Right ventricle myocardium inferior (tissue), 1 donor: ENCODE results near the gene TAB2. TPM values are rescaled to one million over a fixed set of nuclear protein-coding genes. Genes with fewer than 3 reads are reported as not detected.
"Not testable (repeated sequence)": the region's sequence is repeated elsewhere in the genome, so short reads cannot be mapped to it uniquely, and the experiment has no call there.

ENCODE experiments used
- ATAC-seq: fragments of 200-7000 bp; cut with Tn5 transposase; one replicate; pipeline ENCODE4 v1.9.1; 2020; ENCODE audit warnings: mild to moderate bottlenecking, moderate library complexity
- DNase-seq: peaks from one replicate; pipeline ENCODE4 v3.0.0; 2021; ENCODE audit errors: missing footprints
- intact Hi-C: fragments of 100-400 bp; cut with DNase I; formaldehyde crosslinking; loops from one replicate; pipeline ENCODE4 v1.11.0; 2022
- total RNA-seq: library from RNA; stranded (reverse); fragmentation: NEBNext Ultra II Directional; extraction: Animal tissue kit (Norgen Biotek cat#: 25700); gene quantifications from one replicate; pipeline ENCODE4 v1.2.1, GENCODE V29; 2021
- donor health status: DM: no; HTN: yes; CAD: no; lungs with severe emphysema.

TAB2 gene
- total RNA-seq, 1 donor from 2014 or later, result 57.4 TPM

DNA sequence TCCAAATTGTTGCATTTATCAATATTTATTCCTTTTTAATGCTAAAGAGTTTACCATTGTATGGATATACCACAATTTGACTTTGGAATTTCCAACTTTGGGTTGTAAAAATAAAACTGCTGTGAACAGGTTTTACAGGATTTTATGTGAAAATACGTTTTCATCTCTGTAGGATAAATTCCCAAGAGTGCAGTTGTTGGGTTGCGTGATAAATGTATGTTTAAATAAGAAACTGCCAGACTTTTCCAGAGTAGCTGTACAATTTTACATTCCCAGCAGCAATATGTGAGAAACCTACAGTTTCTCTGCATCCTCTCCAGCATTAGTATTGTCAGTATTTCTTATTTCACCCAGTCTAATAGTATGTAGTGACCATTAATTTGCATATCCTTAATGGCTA lies 12.6 kb downstream of the TAB2 start:
- ATAC-seq (no peak), DNase-seq (no peak)
- intact Hi-C loops, result no loop called here

DNA sequence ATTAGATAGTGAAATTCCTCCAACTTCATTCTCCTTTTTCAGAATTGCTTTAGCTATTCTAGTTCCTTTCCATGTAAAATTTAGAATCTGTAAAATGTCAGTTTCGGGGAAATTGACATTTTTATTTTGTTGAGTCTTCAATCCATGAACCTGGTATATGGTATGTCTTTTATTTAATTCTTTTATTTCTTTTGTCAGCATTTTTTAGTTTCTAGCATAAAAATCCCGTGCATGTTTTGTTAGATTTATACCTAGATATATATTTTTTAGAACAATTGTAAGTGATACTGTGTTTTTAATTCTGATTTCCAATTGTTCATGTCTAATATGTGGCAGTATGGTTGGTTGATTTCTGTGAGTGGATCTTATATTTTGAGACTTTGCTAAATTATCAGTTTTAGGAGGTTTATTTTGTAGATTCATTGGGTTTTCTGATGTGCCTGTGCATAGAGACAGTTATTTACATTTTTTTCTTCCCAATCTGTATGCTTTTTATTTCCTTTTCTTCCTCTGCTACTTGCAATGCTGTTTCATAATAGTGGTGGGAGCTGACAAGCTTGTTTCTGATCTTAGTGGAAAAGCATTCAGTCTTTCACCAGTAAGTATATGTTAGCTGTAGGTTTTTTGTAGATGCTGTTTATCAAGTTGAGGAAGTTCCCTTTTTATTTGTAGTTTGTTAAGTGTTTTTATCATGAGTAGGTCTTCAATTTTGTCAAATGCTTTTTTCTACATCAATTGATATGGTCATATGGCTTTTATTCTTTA lies 13.7 kb downstream of the TAB2 start:
- ATAC-seq (no peak), DNase-seq (no peak)
- intact Hi-C loops, result no loop called here

DNA sequence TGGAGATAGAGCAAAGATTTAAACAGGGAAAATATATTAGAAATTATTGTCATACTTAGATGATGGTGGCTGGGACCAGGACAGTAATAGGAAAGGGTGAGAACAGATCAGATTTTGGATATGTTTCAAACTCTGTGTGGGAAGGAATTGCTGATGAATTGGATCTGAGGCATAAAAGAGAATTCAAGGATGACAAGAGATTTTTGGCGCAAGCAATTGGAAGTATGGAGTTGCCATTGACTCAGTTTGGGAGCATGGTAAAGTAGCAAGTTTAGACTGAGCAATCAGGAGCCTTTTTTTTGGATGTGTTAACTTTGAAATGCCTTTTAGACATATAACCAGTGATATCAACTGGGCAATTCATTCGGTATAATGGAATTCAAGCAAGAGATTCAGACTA lies 14.4 kb downstream of the TAB2 start:
- intact Hi-C loops, result no loop called here
- DNase-seq (no peak), ATAC-seq (no peak)

DNA sequence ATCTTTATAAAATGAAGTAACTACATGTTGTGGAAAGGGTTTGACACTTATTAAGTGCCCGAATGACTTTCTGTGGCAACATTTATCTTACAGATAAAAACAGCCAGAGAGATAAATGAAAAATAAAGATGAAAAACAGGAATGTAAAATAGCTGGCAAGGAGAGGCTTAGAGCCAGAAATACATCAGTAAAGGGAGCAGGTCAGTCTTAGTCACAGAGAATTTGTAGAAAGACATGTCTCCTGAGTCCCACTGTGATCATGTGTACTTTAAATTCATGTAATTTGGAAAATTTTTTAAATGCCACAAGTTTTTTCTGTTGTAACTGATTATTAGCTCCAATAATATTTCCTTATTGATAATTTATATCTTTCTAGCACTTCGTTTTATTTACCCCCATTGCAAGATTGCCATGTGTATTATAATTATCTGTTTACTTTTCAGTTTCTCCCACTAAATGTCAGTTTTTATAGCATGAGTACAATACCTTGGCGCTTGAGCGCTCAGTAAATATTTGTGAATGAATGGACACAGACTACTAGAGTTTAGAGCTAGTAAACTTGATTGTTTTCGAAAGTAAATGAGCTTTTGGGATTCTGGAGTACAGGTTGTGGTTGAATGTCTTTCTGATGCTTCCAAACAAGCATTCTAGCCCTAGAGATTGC lies 15.2 kb downstream of the TAB2 start:
- ATAC-seq (no peak), DNase-seq (no peak)
- intact Hi-C loops, result no loop called here

DNA sequence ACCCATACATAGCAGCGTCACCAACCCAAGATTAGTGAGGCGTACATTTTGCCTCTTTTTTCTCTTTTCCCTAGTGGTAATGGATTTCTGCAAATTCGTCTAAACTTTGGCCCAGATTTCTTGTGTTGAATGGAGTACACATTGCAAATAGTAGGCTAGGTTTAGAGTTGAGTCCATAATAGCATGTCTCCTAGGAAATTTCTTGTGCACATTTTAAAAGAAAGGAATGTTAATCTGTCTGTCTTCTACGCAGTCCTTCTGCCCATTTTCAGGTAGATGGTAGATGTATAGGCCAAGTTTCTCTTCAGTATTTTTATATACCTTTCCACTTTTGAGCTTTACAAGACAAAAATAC lies 15.7 kb downstream of the TAB2 start:
- no peak for ATAC-seq
- intact Hi-C loops, result no loop called here

DNA sequence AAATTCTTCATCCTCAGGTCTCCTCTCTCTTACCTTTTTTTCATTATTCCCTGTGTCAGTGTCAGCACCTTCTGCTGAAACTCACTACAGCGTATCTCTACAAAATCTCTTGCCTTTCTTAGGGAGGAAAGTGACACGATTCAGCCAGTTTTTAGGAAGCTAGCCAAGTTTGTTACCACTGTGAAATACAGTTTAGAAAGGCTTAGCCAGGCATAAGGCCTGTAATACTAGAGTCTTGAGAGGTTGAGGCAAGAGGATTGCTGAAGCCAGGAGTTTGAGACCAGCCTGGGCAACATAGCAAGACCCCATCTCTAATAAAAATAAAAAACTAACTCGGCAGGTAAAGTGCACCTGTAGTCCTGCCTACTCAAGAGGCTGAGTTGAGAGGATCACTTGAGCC lies 16.7 kb downstream of the TAB2 start:
- no peak for DNase-seq
- intact Hi-C loops, result no loop called here
- no peak for ATAC-seq

More for the DNA sequence above, 15.7 kb downstream of the TAB2 start:
- no peak for DNase-seq

DNA sequence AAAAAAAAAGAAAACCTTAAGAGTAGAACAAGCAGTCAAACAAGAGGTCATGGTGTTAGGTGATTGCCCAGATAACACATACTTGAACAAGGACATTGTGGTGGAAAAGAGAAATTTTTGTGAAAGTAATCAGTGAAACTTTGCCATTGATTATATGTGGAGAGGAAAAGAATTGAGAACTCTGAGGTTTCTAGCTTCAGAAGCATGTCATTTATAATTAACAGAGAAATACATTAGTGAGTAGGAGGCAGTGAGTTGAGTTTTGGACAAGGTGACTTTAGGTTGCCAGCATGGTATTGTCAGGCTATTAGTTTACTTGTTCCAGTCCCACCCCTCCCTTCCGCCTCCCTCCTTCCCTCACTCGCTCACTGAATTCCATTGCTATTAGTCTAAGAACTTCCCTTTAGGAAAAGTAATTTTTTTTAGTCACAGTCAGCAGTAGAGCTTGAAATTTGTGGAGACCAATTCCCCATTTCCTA lies 17.2 kb downstream of the TAB2 start:
- DNase-seq, result no peak
- intact Hi-C loops, result no loop called here
- no peak for ATAC-seq

DNA sequence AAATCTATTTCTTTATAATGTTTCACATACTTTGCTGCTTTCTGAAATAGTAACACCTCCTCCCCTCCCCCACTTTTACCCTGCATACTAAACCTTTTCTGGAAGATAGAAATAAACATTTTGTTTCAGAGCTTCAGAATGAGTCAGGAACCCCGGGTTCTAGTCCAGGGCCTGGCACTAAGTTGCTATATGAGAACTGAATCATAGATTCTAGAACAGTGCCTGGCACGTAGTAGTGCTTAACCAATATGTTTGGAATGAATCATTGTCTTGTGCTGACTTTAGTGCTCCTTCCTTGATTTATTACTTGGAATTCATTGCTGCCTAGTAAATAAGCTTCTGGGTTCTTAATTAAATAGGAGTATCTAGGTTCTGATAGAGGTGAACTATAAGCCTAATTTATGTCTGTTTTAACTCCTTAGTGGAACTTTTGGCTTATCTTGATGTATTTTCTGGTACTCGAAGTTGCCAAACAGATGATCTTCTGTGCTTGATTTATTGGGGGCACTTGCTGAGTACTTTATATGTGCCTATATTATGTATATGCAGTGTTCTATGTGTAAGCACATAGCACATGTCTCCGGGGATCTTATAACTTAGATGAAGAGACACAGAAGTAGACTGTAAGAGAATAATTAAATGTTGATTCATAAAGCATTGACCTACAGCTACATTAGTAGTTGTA lies 18.6 kb downstream of the TAB2 start:
- intact Hi-C loops, result no loop called here
- ATAC-seq, result no peak

DNA sequence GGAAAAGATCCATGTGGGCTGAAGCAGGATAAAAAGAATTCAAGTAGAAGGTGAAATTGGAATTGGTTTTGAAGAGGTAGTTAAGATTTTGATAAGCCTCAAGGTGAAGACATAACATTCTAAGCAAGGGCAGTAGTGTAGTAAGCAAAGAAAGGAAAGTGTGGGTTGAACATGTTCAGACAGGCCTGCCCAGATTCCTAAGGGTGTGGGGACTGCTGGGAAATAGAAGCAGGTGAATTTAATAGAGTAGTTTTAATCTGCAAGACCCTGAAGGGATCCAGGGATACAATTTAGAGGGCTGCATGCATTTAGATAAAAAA lies 19.1 kb downstream of the TAB2 start:
- intact Hi-C loops, result no loop called here
- ATAC-seq, result no peak
- no peak for DNase-seq

More for the DNA sequence above, 18.6 kb downstream of the TAB2 start:
- no peak for DNase-seq

DNA sequence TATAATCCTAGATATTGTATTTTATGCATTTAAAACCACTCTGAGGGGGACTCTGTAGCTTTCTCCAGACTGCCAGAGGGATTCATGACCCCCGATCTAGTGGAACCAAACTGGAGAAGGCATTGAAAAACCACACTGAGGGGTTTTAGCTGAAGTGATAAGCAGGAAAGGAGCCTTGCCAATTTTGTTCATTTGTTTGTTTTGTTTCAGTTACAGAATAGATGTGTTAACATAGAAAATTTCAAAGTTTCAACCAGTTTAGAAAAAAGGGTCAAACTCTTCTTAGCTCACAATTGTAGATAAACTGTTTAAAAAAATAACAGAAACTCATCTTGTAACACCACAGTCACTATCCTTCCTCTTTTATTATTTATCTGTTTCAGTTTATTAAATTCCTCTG lies 19.8 kb downstream of the TAB2 start:
- intact Hi-C loops, result no loop called here
- ATAC-seq (no peak), DNase-seq (no peak)

DNA sequence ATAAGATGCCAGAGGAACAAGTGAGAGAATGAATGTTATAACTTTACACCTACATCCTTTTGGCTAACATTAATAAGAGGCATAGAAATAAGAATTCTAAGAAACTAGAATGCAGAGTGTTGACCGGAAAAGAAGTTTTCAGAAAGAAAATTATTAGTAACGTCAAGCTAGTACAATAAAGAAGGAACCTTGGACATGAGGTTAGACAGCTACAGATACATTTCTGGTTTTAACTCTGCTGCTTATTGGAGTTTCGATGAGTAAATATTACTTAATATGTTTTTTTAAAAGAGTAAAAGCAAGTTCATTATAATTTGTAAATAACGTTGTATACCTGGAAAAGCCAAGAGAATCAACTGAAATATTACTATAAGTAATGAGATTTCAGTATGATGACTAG lies 22.7 kb downstream of the TAB2 start:
- intact Hi-C loops, result no loop called here
- DNase-seq (no peak), ATAC-seq (no peak)

DNA sequence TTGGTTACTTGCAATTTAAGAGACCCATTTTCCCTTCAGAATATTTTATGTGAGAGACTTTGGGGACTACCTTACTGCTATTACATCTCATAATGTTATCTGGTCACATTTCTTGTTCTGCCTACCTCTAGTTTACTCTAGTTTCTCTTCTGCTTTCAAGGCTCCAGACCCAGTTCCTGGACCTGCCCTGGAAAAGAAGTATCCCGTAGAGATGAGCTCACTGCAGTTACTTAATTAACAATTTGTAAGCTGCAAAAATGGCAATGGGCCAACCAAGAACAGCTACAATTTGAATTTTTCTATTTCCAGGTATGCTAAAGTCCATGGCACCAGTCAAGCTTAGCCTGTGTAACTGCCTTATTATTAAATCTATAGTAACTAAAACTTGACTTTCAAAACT lies 25.0 kb downstream of the TAB2 start:
- ATAC-seq, result no peak
- intact Hi-C loops, result no loop called here
- DNase-seq, result no peak

DNA sequence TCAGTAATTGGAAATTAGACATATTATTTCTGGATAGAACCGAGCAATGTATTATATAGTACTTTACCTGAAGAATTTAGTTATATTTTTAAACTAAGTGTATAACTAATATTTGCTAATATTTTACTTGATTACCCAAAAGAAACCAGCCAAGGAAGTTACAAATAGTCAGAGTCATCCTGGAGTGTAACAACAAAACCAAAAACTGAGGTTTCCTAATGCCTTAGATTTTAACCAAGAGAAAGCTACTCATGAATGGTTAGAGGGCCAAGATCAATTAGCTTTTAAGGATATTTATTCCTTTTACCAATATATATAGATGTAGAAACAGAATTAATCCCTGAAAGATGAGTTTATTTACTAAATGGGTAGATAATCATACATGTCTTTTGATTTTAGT lies 26.0 kb downstream of the TAB2 start:
- no peak for DNase-seq
- intact Hi-C loops, result no loop called here
- ATAC-seq, result no peak

DNA sequence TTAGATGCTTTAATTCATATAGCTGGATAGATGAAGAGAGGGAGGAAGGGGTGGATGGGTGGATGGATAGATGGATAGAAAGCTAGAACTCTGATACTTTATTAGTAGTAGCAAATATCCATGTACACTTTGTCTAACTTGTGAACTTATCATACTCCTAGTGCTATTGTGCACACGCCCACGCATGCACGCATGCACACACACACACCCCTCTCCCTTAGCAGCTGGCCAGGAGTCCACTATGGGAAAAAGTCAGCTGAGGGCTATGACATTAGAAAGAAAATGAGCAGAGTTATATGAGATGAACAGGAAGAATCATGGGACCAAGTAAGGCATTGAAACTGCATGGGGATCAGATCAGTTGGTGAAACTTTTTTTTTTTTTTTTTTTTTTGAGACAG lies 28.6 kb downstream of the TAB2 start:
- intact Hi-C loops, result no loop called here
- DNase-seq (no peak), ATAC-seq (no peak)

DNA sequence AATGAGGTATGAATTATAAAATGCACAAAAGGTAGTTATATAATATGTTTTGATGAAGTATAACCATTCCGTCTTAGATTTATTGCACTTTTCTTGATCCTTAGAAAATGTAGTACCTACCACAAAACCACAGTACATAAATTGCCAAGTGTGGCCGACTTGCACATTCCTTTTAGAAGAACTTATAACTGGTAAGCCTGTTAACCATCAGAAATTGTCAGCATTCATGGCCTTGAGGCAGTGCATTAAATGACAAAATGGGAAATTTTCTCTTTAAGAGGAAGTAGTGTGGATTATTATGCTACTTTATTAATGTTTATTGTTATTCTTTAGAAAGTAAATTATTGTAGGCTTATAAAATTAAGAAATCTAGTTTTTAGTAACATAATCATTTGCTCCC lies 29.6 kb downstream of the TAB2 start:
- intact Hi-C loops, result no loop called here
- no peak for DNase-seq
- no peak for ATAC-seq

DNA sequence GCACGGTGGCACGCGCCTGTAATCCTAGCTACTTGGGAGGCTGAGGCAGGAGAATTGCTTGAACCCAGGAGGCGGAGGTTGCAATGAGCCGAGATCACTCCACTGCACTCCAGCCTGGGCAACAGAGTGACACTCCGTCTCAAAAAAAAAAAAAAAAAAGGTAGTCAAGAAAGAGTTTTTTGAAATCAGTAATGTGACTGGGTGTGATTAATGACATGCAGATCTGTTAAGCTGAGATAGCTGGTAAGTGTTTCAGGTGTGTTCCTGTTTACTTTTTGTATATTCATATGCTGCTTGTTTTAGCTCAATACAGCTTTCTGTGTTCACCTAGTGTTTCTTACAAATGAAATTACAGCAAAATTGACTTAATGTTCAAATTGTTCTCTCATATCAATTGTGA lies 31.8 kb downstream of the TAB2 start:
- intact Hi-C loops, DNase-seq: not testable (repeated sequence)

DNA sequence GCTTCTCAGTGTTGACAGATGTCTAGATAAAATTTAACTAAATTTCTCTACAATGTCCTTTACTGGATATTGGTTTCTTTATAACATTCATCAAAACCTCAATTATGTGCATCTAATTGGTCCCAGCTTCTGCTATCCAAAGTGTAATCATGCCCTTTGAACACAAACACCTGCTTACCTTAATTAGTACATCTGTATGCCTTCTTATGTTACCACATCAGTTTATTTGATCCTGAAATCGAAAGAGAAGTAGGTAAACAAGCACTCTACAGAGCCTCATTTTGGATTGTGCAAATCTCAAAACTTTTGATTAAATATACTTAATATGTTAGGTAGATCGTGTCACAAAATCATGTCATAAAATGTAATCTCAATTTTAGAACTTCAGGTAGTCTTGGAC lies 36.5 kb downstream of the TAB2 start:
- no peak for ATAC-seq
- intact Hi-C loops, result no loop called here
- DNase-seq, result no peak

More for the DNA sequence above, 31.8 kb downstream of the TAB2 start:
- not testable (repeated sequence) for ATAC-seq

DNA sequence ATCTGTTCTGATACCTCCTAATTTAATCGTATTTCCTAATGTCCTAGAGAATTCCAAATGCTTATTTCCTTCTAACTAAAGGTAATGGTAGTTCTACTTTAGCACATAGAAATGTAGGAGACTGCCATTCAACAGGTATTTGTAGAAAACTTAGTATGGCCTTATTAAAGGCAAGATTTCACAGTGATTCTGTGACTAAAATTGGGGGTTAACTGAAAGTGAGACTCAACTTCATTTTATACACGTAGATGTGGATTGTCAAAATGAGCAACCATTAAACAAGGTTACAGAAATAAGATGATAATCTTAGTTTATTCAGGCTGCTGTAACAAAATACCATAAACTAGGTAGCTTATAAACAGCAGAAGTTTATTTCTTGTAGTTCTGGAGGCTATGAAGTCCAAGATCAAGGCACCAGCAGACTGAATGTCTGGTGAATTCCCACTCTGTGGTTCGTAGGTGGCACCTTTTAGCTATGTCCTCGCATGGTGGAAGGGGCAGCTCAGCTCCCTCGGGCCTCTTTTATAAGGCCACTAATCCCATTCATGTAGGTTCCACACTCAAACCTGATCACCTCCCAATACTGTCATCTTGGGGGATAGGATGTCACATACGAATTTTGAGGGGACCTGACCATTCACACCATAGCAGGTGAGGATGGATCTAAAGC lies 38.7 kb downstream of the TAB2 start:
- DNase-seq (no peak), ATAC-seq (no peak)
- intact Hi-C loops, result no loop called here

DNA sequence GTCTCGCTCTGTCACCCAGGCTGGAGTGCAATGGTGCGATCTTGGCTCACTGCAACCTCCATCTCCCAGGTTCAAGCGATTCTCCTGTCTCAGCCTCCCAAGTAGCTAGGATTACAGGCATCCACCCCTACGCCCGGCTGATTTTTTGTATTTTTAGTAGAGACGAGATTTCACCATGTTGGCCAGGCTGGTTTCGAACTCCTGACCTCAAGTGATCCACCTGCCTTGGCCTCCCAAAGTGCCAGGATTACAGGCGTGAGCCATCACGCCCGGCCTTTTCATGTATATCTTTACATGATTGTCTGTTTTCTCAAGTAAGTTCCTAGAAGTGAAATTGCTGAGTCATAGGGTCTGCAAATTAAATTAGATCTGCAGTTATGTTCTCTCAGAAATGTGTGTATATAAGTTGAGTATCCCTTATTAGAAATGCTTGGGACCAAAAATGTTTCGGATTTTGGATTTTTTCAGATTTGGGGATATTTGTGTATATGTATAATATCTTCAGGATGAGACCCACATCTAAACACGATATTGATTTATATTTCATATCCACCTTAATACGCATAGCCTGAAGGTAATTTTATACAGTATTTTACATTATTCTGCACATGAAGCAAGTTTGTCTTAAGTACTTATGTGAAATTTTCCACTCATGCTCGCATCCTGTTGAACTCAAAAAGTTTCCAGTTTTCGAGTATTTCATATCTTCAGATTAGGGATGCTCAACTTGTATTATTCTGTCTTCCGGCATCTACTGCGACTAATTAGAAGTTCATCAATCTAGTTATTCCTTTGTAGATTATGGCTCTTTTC lies 40.4 kb downstream of the TAB2 start:
- DNase-seq, result no peak
- intact Hi-C loops, result no loop called here
- no peak for ATAC-seq
